ENCODE results near the gene SRGN. TPM values are rescaled to one million over a fixed set of nuclear protein-coding genes. Genes with fewer than 3 reads are reported as not detected.

Gene SRGN
- total RNA-seq, 4 donors from 2014 or later: 90.0 to 313 (median 105) TPM

GRCh38 chr10:69056536-69057260 is 31.2 kb upstream of the SRGN start:
- WGBS, 2 donors: 69 to 76% methylated on average over 11 to 14 of the region's 14 CpGs
- H3K36me3 ChIP-seq: no peaks in the 10 kb centered on the region
- H3K4me3 ChIP-seq: no peak overlapping the region
- DNase-seq (ENCODE audit: low spot score in 2 of 2): no peak
- H3K27me3 ChIP-seq: no peaks in the 10 kb centered on the region
- peak overlapping the region in 3 of 4 donors; percentile 12 to 74 (median 71) for H3K27ac ChIP-seq
- peaks cover 0 to 18% (median 10%) of the 10 kb centered on the region in 4 donors for H3K4me1 ChIP-seq
- TF ChIP-seq EP300 (IDR thresholded peaks at IDR 0.05) (no peak), POLR2A (IDR thresholded peaks at IDR 0.05) (no peak), CTCF (IDR thresholded peaks at IDR 0.05) (no peak)
- no peaks in the 10 kb centered on the region for H3K9me3 ChIP-seq

- no peak for DNase-seq (ENCODE audit: low spot score in 2 of 2)
- Histone ChIP-seq H3K4me3 (no peak overlapping the region), H3K4me1 (peaks cover 0 to 25% (median 16%) of the 10 kb centered on the region in 4 donors), H3K27me3 (no peaks in the 10 kb centered on the region), H3K36me3 (no peaks in the 10 kb centered on the region), H3K9me3 (no peaks in the 10 kb centered on the region), H3K27ac (peak overlapping the region in 2 of 4 donors; percentile 71 to 74)
- WGBS, 2 donors: 47 to 63% methylated on average over 14 of the region's 14 CpGs
- TF ChIP-seq EP300 (IDR thresholded peaks at IDR 0.05) (peak in 1 of 2 donors; percentile 59), CTCF (IDR thresholded peaks at IDR 0.05) (peak in 1 of 5 experiments; percentile 7), POLR2A (IDR thresholded peaks at IDR 0.05) (no peak)
Observed at GRCh38 chr10:69057261-69057950, 30.5 kb upstream of the SRGN start.

GRCh38 chr10:69057951-69058297 is 30.0 kb upstream of the SRGN start:
- Histone ChIP-seq H3K36me3 (no peaks in the 10 kb centered on the region), H3K4me1 (peaks cover 0 to 30% (median 18%) of the 10 kb centered on the region in 4 donors), H3K27me3 (no peaks in the 10 kb centered on the region), H3K9me3 (no peaks in the 10 kb centered on the region), H3K4me3 (no peak overlapping the region), H3K27ac (peak overlapping the region in 2 of 4 donors; percentile 71 to 74)
- DNase-seq (ENCODE audit: low spot score in 2 of 2): no peak
- TF ChIP-seq CTCF (IDR thresholded peaks at IDR 0.05) (no peak), POLR2A (IDR thresholded peaks at IDR 0.05) (no peak)
- 0% methylated on average over 1 of the region's 1 CpG for WGBS, 2 donors

GRCh38 chr10:69060127-69060798 is 27.6 kb upstream of the SRGN start:
- H3K27ac ChIP-seq: peak overlapping the region in 2 of 4 donors; percentile 91 to 98

More at GRCh38 chr10:69060127-69060798, 27.6 kb upstream of the SRGN start:
- no peak for DNase-seq (ENCODE audit: low spot score in 2 of 2)
- TF ChIP-seq EP300 (IDR thresholded peaks at IDR 0.05) (no peak), CTCF (IDR thresholded peaks at IDR 0.05) (no peak), POLR2A (IDR thresholded peaks at IDR 0.05) (no peak)
- H3K4me1 ChIP-seq: peaks cover 0 to 34% (median 19%) of the 10 kb centered on the region in 4 donors
- no peaks in the 10 kb centered on the region for H3K27me3 ChIP-seq
- H3K36me3 ChIP-seq: no peaks in the 10 kb centered on the region
- WGBS, 2 donors: 96 to 97% methylated on average over 8 of the region's 8 CpGs
- no peaks in the 10 kb centered on the region for H3K9me3 ChIP-seq
- no peak overlapping the region for H3K4me3 ChIP-seq

Measured in tibial nerve (tissue), 4 donors.